ENCODE measurements around the gene PRR11. TPM values are rescaled to one million over a fixed set of nuclear protein-coding genes. Genes with fewer than 3 reads are reported as not detected.

PRR11 gene
- total and polyA plus RNA-seq, 5 donors from 2014 or later = 1.2 to 3.0 (median 1.5) TPM

DNA sequence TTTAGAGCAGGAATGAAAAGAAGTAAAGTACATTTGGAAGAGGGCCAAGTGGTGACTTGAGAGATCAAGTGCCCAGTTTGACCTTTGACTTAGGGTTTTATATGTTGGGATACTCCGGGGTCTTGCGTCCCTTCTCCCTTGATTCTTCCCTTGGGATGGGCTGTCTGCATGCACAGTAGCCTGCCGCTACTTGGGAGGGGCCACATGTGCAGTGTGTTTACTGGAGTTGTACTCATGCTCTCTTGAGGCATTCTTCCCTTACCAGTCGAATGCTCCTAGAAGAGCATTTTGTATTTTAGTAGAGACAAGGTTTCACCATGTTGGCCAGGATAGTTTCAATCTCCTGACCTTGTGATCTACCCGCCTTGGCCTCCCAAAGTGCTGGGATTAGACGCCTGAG is 88.5 kb downstream of the PRR11 start:
- no peaks in the 10 kb centered on the region for H3K27me3 Mint-ChIP-seq
- peaks cover 10% of the 10 kb centered on the region for H3K36me3 Mint-ChIP-seq
- no peaks in the 10 kb centered on the region for H3K36me3 ChIP-seq (ENCODE audit: control insufficient read depth, insufficient read depth, low read length)
- H3K9me3 Mint-ChIP-seq = no peaks in the 10 kb centered on the region
- no peaks in the 10 kb centered on the region for H3K9me3 ChIP-seq (ENCODE audit: control insufficient read depth in 2 of 2, low read length in 2 of 2)
- no peak for ATAC-seq (ENCODE audit: low read depth in 2 of 2)
- no peak overlapping the region for H3K27ac ChIP-seq (ENCODE audit: insufficient read depth, low read length, poor library complexity, severe bottlenecking)
- H3K4me1 Mint-ChIP-seq = no peaks in the 10 kb centered on the region
- no peaks in the 10 kb centered on the region for H3K4me1 ChIP-seq (ENCODE audit: control insufficient read depth, insufficient read depth, low read length, poor library complexity, severe bottlenecking)
- no peak overlapping the region for H3K27ac Mint-ChIP-seq
- no peak overlapping the region for H3K4me3 ChIP-seq (ENCODE audit: low read depth, low read length)
- DNase-seq = no peak
- H3K4me3 Mint-ChIP-seq = no peak overlapping the region
- H3K27me3 ChIP-seq (ENCODE audit: control insufficient read depth, insufficient read depth, low read length) = no peaks in the 10 kb centered on the region

Other genes starting within 250 kb of the PRR11 start
- 27.9 TPM for gene TRIM37, start 48.9 kb upstream of the PRR11 start, total RNA-seq
- 10 to 100 TPM in 2 of 4 donors, 1 to 10 TPM in 2; 8.5 to 11.6 (median 10.6) TPM for gene TRIM37, start 48.9 kb upstream of the PRR11 start, polyA plus RNA-seq
- 37.7 TPM for gene SKA2, start 560 bp upstream of the PRR11 start, total RNA-seq
- gene SKA2, start 560 bp upstream of the PRR11 start, polyA plus RNA-seq = 10 to 100 TPM; 38.5 to 86.7 (median 68.5) TPM
- gene SMG8, start 54.3 kb downstream of the PRR11 start, total RNA-seq = 10.3 TPM
- 10 to 100 TPM; 10.3 to 16.6 (median 14.0) TPM for gene SMG8, start 54.3 kb downstream of the PRR11 start, polyA plus RNA-seq
- gene GDPD1, start 64.8 kb downstream of the PRR11 start, total RNA-seq = 2.9 TPM
- gene GDPD1, start 64.8 kb downstream of the PRR11 start, polyA plus RNA-seq = 1 to 10 TPM; 1.7 to 3.3 (median 2.8) TPM
- 64.3 TPM for gene YPEL2, start 175.9 kb downstream of the PRR11 start, total RNA-seq
- 10 to 100 TPM; 35.7 to 45.7 (median 41.2) TPM for gene YPEL2, start 175.9 kb downstream of the PRR11 start, polyA plus RNA-seq